HepG2 (cell line): ENCODE measurements around the gene DAAM2. TPM values are rescaled to one million over a fixed set of nuclear protein-coding genes. Genes with fewer than 3 reads are reported as not detected.

Source experiments
- ARID4A ChIP-seq: sonication (generic); formaldehyde crosslinking; IDR thresholded peaks from 2 replicates; pipeline ENCODE4 v1.5.0; 2020; ENCODE audit warnings: mild to moderate bottlenecking, missing genetic modification reagents, borderline replicate concordance
- ASH2L ChIP-seq: fragments of 300-600, 200-600 bp; sonication (generic); IDR thresholded peaks from 2 replicates; pipeline ENCODE4 v1.7.0; 2017; ENCODE audit warnings: low read depth, mild to moderate bottlenecking, moderate library complexity, mixed read lengths, low read length; ENCODE audit not compliant: insufficient read length
- BRD4 ChIP-seq: sonication (generic); formaldehyde crosslinking; IDR thresholded peaks from 2 replicates; pipeline ENCODE4 v1.4.0; 2020; ENCODE audit warnings: missing genetic modification reagents
- DMAP1 ChIP-seq: IDR thresholded peaks from 2 replicates; pipeline ENCODE4 v1.6.1; 2016
- GATAD1 ChIP-seq: IDR thresholded peaks from 2 replicates; pipeline ENCODE4 v1.6.1; 2016; ENCODE audit warnings: missing genetic modification reagents, missing compliant biosample characterization
- KAT7 ChIP-seq: IDR thresholded peaks from 2 replicates; pipeline ENCODE4 v1.6.1; 2018; ENCODE audit warnings: borderline replicate concordance, missing compliant biosample characterization
- MEIS2 ChIP-seq: sonication (generic); formaldehyde crosslinking; IDR thresholded peaks from 2 replicates; pipeline ENCODE4 v1.9.0; 2021; ENCODE audit warnings: mild to moderate bottlenecking, missing genetic modification reagents
- NR1H2 ChIP-seq: sonication (generic); formaldehyde crosslinking; IDR thresholded peaks from 2 replicates; pipeline ENCODE4 v1.8.1; 2022; ENCODE audit warnings: low read depth, missing genetic modification reagents, borderline replicate concordance
- RBFOX2 ChIP-seq: fragments of 200-400 bp; formaldehyde crosslinking; IDR thresholded peaks from 2 replicates; pipeline ENCODE4 v1.6.1; 2017; ENCODE audit warnings: low read depth, mild to moderate bottlenecking, low read length
- RFXAP ChIP-seq: sonication (generic); formaldehyde crosslinking; IDR thresholded peaks from 2 replicates; pipeline ENCODE4 v1.4.0; 2020; ENCODE audit warnings: missing genetic modification reagents, borderline replicate concordance
- SALL1 ChIP-seq: sonication (generic); formaldehyde crosslinking; IDR thresholded peaks from 2 replicates; pipeline ENCODE4 v1.8.0; 2022; ENCODE audit warnings: mild to moderate bottlenecking, missing genetic modification reagents
- SP4 ChIP-seq: sonication (generic); formaldehyde crosslinking; IDR thresholded peaks from 2 replicates; pipeline ENCODE4 v1.8.1; 2023; ENCODE audit warnings: mild to moderate bottlenecking, missing genetic modification reagents
- SYNCRIP ChIP-seq: fragments of 200-400 bp; formaldehyde crosslinking; IDR thresholded peaks from 2 replicates; pipeline ENCODE4 v1.6.1; 2018; ENCODE audit warnings: mild to moderate bottlenecking, low read depth, low read length; ENCODE audit not compliant: insufficient read depth
- ZNF224 ChIP-seq: sonication (generic); formaldehyde crosslinking; IDR thresholded peaks from 2 replicates; pipeline ENCODE4 v1.5.0; 2020; ENCODE audit warnings: mild to moderate bottlenecking, missing genetic modification reagents
- ZNF292 ChIP-seq: sonication (generic); formaldehyde crosslinking; IDR thresholded peaks from 2 replicates; pipeline ENCODE4 v1.8.1; 2022; ENCODE audit warnings: mild to moderate bottlenecking, low read depth, missing genetic modification reagents, borderline replicate concordance
- ZNF503 ChIP-seq: sonication (generic); formaldehyde crosslinking; IDR thresholded peaks from 2 replicates; pipeline ENCODE4 v1.4.0; 2020; ENCODE audit warnings: missing genetic modification reagents
- ZNF510 ChIP-seq: sonication (generic); formaldehyde crosslinking; IDR thresholded peaks from 2 replicates; pipeline ENCODE4 v1.4.0; 2020; ENCODE audit warnings: low read depth, mild to moderate bottlenecking, missing genetic modification reagents
- ZNF644 ChIP-seq: IDR thresholded peaks from 2 replicates; pipeline ENCODE4 v1.6.1; 2016; ENCODE audit warnings: low read depth
- ZNF766 ChIP-seq: sonication (generic); formaldehyde crosslinking; IDR thresholded peaks from 2 replicates; pipeline ENCODE4 v1.5.0; 2020; ENCODE audit warnings: missing genetic modification reagents, borderline replicate concordance
- ZNF773 ChIP-seq: sonication (generic); formaldehyde crosslinking; IDR thresholded peaks from 2 replicates; pipeline ENCODE4 v1.4.0; 2020; ENCODE audit warnings: missing genetic modification reagents, borderline replicate concordance
- polyA plus RNA-seq, 8 experiments: library from polyadenylated mRNA; depleted of rRNA in 3 of 8; stranded (reverse) in 7 of 8; unstranded in 1 of 8; fragments of >200 nt; fragmentation: Illumina TruSeq in 4 of 8; extraction: Trizol in 4 of 8; gene quantifications; 2 replicates each; pipeline versions ENCODE4 v1.2.1 to v1.2.3, GENCODE V29; 2011 to 2016; ENCODE audit warnings: low read depth in 4 of 8, missing spikeins in 1 of 8, mixed read lengths in 1 of 8; ENCODE audit not compliant: insufficient read depth in 1 of 8
- total RNA-seq, 5 experiments: library from RNA; depleted of rRNA; stranded (reverse); fragments of >200 nt; fragmentation: Illumina TruSeq; extraction: Trizol; gene quantifications; 2 replicates each; pipeline ENCODE4 v1.2.3, GENCODE V29; 2016; ENCODE audit warnings: low read depth in 1 of 5
- TF ChIP-seq, protein P1 (sequence below): IDR thresholded peaks from 2 replicates; pipeline ENCODE4 v1.6.1; 2016; ENCODE audit warnings: missing compliant biosample characterization, missing genetic modification reagents, borderline replicate concordance
- TF ChIP-seq, protein P2 (sequence below): sonication (generic); formaldehyde crosslinking; IDR thresholded peaks from 2 replicates; pipeline ENCODE4 v1.5.0; 2020; ENCODE audit warnings: missing genetic modification reagents, mild to moderate bottlenecking, borderline replicate concordance

DAAM2 gene
- total and polyA plus RNA-seq, 2 of the 13 experiments (the other 11 are each of a cell fraction or from before 2014, with no cell fraction given) = 0.01 TPM; not detected in 1

DNA sequence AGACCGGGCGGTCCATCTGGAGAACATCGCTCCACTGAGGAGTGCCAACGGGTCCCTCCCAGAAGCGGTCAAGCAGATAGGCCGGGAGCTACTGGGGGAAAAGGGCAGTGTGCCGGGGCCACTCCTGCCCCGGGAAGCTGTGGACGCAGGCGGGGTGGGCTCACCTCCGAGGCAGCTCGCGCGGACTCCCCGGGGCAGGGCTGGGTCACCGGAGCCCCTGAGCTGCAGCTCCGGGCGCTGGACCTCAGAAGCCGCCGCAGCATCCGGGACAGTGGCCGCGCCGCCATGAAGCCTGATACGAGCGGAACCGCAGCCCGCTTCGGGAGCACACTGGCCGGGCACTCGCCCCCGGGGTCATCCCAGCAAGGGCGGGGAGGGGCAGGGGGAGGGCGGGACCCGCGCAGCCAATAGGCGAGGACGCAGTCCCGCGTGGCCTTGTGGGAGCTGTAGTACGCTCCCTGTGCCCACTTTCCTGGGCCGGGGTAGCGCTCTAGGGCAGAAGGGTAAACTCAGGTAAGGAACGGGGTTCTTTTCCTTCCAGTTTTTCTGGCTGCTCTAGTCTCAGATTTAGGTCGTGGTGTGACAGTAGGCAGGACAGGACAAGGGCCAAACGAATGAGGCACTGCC is 142.1 kb downstream of the DAAM2 start, which contains the start of gene MOCS1 (continued):
- TF ChIP-seq ZNF510 (CRISPR knock-in tag) (no peak), GATAD1 (CRISPR knock-in tag) (peak; percentile 65; the same call in 1 of the 2 replicates), SALL1 (peak; percentile 53; the same call in 1 of the 2 replicates), ZNF644 (CRISPR knock-in tag) (0 out of 2 replicates have a peak, but pooled peaks have one; percentile 12), SYNCRIP (no peak), ARID4A (CRISPR knock-in tag) (peak; percentile 81; the same call in 1 of the 2 replicates), ZNF224 (CRISPR knock-in tag) (no peak), NR1H2 (CRISPR knock-in tag) (no peak), KAT7 (CRISPR knock-in tag) (peak; percentile 91; the same call in 1 of the 2 replicates), ZNF773 (CRISPR knock-in tag) (no peak), ZNF292 (CRISPR knock-in tag) (0 out of 2 replicates have a peak, but pooled peaks have one; percentile 21), BRD4 (no peak), RFXAP (CRISPR knock-in tag) (no peak), SP4 (CRISPR knock-in tag) (peak; percentile 63; the same call in 1 of the 2 replicates), ZNF503 (CRISPR knock-in tag) (no peak), ZNF766 (CRISPR knock-in tag) (0 out of 2 replicates have a peak, but pooled peaks have one; percentile 33), MEIS2 (no peak), RBFOX2 (peak; percentile 89), ASH2L (peak; percentile 70), DMAP1 (CRISPR knock-in tag) (peak; percentile 77; the same call in 1 of the 2 replicates)
- TF ChIP-seq, protein P1, sequence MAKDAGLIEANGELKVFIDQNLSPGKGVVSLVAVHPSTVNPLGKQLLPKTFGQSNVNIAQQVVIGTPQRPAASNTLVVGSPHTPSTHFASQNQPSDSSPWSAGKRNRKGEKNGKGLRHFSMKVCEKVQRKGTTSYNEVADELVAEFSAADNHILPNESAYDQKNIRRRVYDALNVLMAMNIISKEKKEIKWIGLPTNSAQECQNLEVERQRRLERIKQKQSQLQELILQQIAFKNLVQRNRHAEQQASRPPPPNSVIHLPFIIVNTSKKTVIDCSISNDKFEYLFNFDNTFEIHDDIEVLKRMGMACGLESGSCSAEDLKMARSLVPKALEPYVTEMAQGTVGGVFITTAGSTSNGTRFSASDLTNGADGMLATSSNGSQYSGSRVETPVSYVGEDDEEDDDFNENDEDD (CRISPR knock-in tag) = peak; percentile 50; the same call in 1 of the 2 replicates
- TF ChIP-seq, protein P2, sequence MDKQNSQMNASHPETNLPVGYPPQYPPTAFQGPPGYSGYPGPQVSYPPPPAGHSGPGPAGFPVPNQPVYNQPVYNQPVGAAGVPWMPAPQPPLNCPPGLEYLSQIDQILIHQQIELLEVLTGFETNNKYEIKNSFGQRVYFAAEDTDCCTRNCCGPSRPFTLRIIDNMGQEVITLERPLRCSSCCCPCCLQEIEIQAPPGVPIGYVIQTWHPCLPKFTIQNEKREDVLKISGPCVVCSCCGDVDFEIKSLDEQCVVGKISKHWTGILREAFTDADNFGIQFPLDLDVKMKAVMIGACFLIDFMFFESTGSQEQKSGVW (CRISPR knock-in tag) = no peak
